Progenitor cell of endocrine pancreas (in vitro differentiated cells): ENCODE results near the gene DOCK4. TPM values are rescaled to one million over a fixed set of nuclear protein-coding genes. Genes with fewer than 3 reads are reported as not detected.

Experiments
- DNase-seq: peaks from one replicate; pipeline ENCODE4 v3.0.0; 2021; ENCODE audit warnings: low spot score; ENCODE audit not compliant: unreplicated experiment
- H3K27ac Mint-ChIP-seq: 2 replicates; pipeline ENCODE4 v1.8.0; 2021; ENCODE audit warnings: mild to moderate bottlenecking, moderate library complexity, mixed read lengths
- H3K27me3 Mint-ChIP-seq: 2 replicates; pipeline ENCODE4 v1.8.0; 2021; ENCODE audit warnings: mixed read lengths
- H3K36me3 Mint-ChIP-seq: 2 replicates; pipeline ENCODE4 v1.8.0; 2022; ENCODE audit warnings: mixed read lengths; ENCODE audit not compliant: insufficient read depth
- H3K4me1 Mint-ChIP-seq: 2 replicates; pipeline ENCODE4 v1.8.0; 2021; ENCODE audit warnings: low read depth, mixed read lengths
- H3K4me3 Mint-ChIP-seq: 2 replicates; pipeline ENCODE4 v1.8.0; 2021; ENCODE audit warnings: low read depth, mild to moderate bottlenecking, moderate library complexity, mixed read lengths
- H3K9me3 Mint-ChIP-seq: 2 replicates; pipeline ENCODE4 v1.8.0; 2021; ENCODE audit warnings: low read depth, mixed read lengths
- CTCF ChIP-seq: fragments of 200-600 bp; sonication (generic); IDR thresholded peaks from one replicate; pipeline ENCODE4 v1.5.0; 2021; ENCODE audit warnings: antibody characterized with exemption, mild to moderate bottlenecking; ENCODE audit not compliant: unreplicated experiment
- total RNA-seq: library from RNA; stranded (reverse); gene quantifications from 2 replicates; pipeline ENCODE4 v1.2.1, GENCODE V29; 2021

Gene DOCK4
- total RNA-seq, 1 donor from 2014 or later: 28.8 TPM

GRCh38 chr7:112167147-112167546, 39.1 kb downstream of the DOCK4 start:
- Mint-ChIP-seq H3K36me3 (peaks cover 2% of the 10 kb centered on the region), H3K4me1 (peaks cover 12% of the 10 kb centered on the region), H3K27me3 (peaks cover 6% of the 10 kb centered on the region), H3K4me3 (no peak overlapping the region), H3K9me3 (no peaks in the 10 kb centered on the region), H3K27ac (no peak overlapping the region)
- TF ChIP-seq CTCF: no peak
- DNase-seq: no peak

GRCh38 chr7:112162784-112163506, 43.3 kb downstream of the DOCK4 start:
- peaks cover 41% of the 10 kb centered on the region for H3K4me1 Mint-ChIP-seq
- no peaks in the 10 kb centered on the region for H3K36me3 Mint-ChIP-seq
- H3K4me3 Mint-ChIP-seq: no peak overlapping the region

GRCh38 chr7:112162142-112162766, 43.9 kb downstream of the DOCK4 start:
- H3K27ac Mint-ChIP-seq: peak overlapping the region; percentile 31
- H3K27me3 Mint-ChIP-seq: peaks cover 6% of the 10 kb centered on the region
- H3K36me3 Mint-ChIP-seq: no peaks in the 10 kb centered on the region
- H3K4me1 Mint-ChIP-seq: peaks cover 41% of the 10 kb centered on the region
- no peak for TF ChIP-seq CTCF
- no peaks in the 10 kb centered on the region for H3K9me3 Mint-ChIP-seq
- DNase-seq: no peak
- no peak overlapping the region for H3K4me3 Mint-ChIP-seq

More at GRCh38 chr7:112162784-112163506, 43.3 kb downstream of the DOCK4 start:
- TF ChIP-seq CTCF: no peak
- H3K27ac Mint-ChIP-seq: no peak overlapping the region
- H3K9me3 Mint-ChIP-seq: no peaks in the 10 kb centered on the region
- peaks cover 6% of the 10 kb centered on the region for H3K27me3 Mint-ChIP-seq
- DNase-seq: no peak

- DNase-seq: no peak
- Mint-ChIP-seq H3K4me3 (no peak overlapping the region), H3K27me3 (peaks cover 9% of the 10 kb centered on the region), H3K4me1 (peaks cover 44% of the 10 kb centered on the region), H3K9me3 (no peaks in the 10 kb centered on the region), H3K36me3 (no peaks in the 10 kb centered on the region), H3K27ac (no peak overlapping the region)
- no peak for TF ChIP-seq CTCF
Measured at GRCh38 chr7:112161253-112162141, 44.7 kb downstream of the DOCK4 start.

- H3K27me3 Mint-ChIP-seq: peaks cover 11% of the 10 kb centered on the region
- H3K4me1 Mint-ChIP-seq: peaks cover 46% of the 10 kb centered on the region
- peak overlapping the region; percentile 4 for H3K4me3 Mint-ChIP-seq
- H3K9me3 Mint-ChIP-seq: no peaks in the 10 kb centered on the region
- peak overlapping the region; percentile 88 for H3K27ac Mint-ChIP-seq
- peaks cover 1% of the 10 kb centered on the region for H3K36me3 Mint-ChIP-seq
- TF ChIP-seq CTCF: no peak
- DNase-seq: no peak
Measured at GRCh38 chr7:112160771-112161150, 45.4 kb downstream of the DOCK4 start.
